Measurements from ENCODE around the gene ATP1B3.

The ATP1B3 gene

DNA sequence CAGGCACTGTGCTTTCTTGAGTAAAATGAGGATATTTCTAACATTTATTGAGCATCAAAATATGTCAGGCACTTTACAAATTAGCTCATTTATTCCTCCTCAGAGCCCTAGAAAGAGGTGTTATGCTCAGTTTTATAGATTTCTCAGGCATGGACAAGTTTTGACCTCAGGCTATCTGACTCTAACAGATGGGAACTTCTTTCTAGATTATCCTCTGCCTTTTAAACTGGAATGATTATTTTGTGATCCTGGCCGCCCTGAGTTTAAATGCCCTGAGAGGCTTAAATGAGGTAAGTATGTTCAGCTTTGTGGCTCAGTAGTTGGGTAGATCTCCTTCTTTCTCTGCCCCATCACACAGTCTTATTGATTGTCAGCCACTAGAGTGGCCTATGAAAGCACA is 32.3 kb upstream of the ATP1B3 start (continued):
- TF ChIP-seq ZNF571 (tag by site-specific recombination; IDR thresholded peaks at IDR 0.05) (no peak), ZNF112 (tag by site-specific recombination; IDR thresholded peaks at IDR 0.05) (no peak), ZNF837 (tag by site-specific recombination; IDR thresholded peaks at IDR 0.05) (no peak), ZNF629 (tag by site-specific recombination; IDR thresholded peaks at IDR 0.05) (no peak), ZNF248 (tag by site-specific recombination; IDR thresholded peaks at IDR 0.05) (no peak), ZNF501 (tag by site-specific recombination; IDR thresholded peaks at IDR 0.05) (no peak), ZBTB1 (tag by site-specific recombination; IDR thresholded peaks at IDR 0.05) (no peak), ZNF791 (tag by site-specific recombination; IDR thresholded peaks at IDR 0.05) (no peak), ZNF704 (tag by site-specific recombination; IDR thresholded peaks at IDR 0.05) (no peak)

DNA sequence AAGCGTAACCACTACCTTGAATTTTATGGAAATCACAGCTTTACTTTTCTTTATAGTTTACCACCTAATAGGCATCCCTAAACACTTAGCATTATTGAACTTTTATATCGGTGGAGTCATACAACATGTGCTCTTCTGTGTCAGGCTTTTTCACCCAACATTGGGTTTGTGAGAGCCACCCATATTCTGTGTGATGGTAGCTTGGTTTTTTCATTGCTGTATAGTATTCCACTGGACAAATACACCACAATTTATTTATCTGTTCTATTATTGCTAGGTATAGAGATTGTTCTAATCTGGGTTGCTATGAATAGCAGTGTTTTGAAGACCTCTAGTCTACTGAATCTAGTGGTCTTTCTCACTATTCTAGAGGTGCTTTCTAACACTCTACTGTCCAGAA is 31.6 kb upstream of the ATP1B3 start:
- H3K9me3 ChIP-seq (ENCODE audit: control insufficient read depth, insufficient read depth, low read depth, low read length) = no peaks in the 10 kb centered on the region
- no peaks in the 10 kb centered on the region for H3K4me1 ChIP-seq (ENCODE audit: control insufficient read depth, insufficient read depth, low read length)
- no peak overlapping the region for H3K27ac ChIP-seq (ENCODE audit: extremely low read depth, low read depth, low read length)
- H3K36me3 ChIP-seq (ENCODE audit: control insufficient read depth in 2 of 2, insufficient read depth in 1 of 2, low read length in 2 of 2) = no peaks in the 10 kb centered on the region
- no peak overlapping the region for H3K4me3 ChIP-seq (ENCODE audit: low read depth, low read length)
- TF ChIP-seq ZNF214 (tag by site-specific recombination; IDR thresholded peaks at IDR 0.05; ENCODE audit: borderline replicate concordance) (no peak), ZNF146 (tag by site-specific recombination; IDR thresholded peaks at IDR 0.05) (peak; percentile 23; the same call in 1 of the 2 replicates), ZNF580 (tag by site-specific recombination; IDR thresholded peaks at IDR 0.05) (peak; percentile 45; the same call in 1 of the 2 replicates), ZNF777 (tag by site-specific recombination; IDR thresholded peaks at IDR 0.05; ENCODE audit: borderline replicate concordance) (no peak)
- ChIA-PET CTCF (interaction anchor here (0.7 kb wide), 2 partner anchors 14 to 61 kb away, joined by 3 read pairs; no protein-coding TSS in a partner anchor), POLR2A (interaction anchor here (0.9 kb wide), 1 partner anchor 16 kb away, joined by 8 read pairs; no protein-coding TSS in a partner anchor)

DNA sequence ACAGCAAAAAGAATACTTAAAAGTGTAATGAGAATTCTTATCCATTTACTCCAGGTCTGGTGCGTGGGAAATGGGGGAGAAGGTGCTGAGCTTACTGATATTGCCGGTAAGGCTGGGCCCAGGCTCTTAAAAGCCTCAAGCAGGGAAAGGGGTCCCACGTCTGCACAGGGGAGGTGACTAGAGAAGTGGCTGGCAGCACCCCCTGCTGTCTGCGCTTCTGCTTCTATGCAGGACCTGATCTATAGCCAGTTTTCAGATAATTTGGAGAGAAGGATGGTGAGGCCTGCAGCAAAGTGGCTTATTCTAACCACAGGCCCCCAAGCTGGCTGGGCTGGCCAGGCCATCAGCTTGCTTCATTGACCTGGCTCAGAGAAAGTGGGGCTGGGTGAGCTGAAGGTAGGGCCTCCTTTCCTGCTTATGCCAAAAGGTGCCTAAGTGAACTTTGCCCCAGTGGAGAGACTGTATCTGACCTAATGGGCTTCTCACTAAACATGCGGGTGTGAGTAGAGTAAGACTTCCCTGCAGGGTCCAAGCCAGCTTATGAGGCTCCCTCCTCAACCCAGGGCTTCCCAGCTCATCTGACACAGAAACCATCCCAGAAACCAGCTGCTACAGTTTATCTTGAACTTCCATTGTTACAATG is 30.9 kb upstream of the ATP1B3 start:
- Histone ChIP-seq H3K4me1 (ENCODE audit: control insufficient read depth, insufficient read depth, low read length) (no peaks in the 10 kb centered on the region), H3K27ac (ENCODE audit: extremely low read depth, low read depth, low read length) (no peak overlapping the region), H3K36me3 (ENCODE audit: control insufficient read depth in 2 of 2, insufficient read depth in 1 of 2, low read length in 2 of 2) (no peaks in the 10 kb centered on the region), H3K9me3 (ENCODE audit: control insufficient read depth, insufficient read depth, low read depth, low read length) (no peaks in the 10 kb centered on the region), H3K4me3 (ENCODE audit: low read depth, low read length) (no peak overlapping the region)
- POLR2A ChIA-PET = no interaction called here
- CTCF ChIA-PET = interaction anchor here (0.7 kb wide), 1 partner anchor 13 kb away, joined by 3 read pairs; no protein-coding TSS in a partner anchor
- no peak for TF ChIP-seq ZFP41 (tag by site-specific recombination; IDR thresholded peaks at IDR 0.05; ENCODE audit: borderline replicate concordance)
- TF ChIP-seq ZNF654 (tag by site-specific recombination; IDR thresholded peaks at IDR 0.05; ENCODE audit: low read depth) = no peak
- TF ChIP-seq, protein P1, sequence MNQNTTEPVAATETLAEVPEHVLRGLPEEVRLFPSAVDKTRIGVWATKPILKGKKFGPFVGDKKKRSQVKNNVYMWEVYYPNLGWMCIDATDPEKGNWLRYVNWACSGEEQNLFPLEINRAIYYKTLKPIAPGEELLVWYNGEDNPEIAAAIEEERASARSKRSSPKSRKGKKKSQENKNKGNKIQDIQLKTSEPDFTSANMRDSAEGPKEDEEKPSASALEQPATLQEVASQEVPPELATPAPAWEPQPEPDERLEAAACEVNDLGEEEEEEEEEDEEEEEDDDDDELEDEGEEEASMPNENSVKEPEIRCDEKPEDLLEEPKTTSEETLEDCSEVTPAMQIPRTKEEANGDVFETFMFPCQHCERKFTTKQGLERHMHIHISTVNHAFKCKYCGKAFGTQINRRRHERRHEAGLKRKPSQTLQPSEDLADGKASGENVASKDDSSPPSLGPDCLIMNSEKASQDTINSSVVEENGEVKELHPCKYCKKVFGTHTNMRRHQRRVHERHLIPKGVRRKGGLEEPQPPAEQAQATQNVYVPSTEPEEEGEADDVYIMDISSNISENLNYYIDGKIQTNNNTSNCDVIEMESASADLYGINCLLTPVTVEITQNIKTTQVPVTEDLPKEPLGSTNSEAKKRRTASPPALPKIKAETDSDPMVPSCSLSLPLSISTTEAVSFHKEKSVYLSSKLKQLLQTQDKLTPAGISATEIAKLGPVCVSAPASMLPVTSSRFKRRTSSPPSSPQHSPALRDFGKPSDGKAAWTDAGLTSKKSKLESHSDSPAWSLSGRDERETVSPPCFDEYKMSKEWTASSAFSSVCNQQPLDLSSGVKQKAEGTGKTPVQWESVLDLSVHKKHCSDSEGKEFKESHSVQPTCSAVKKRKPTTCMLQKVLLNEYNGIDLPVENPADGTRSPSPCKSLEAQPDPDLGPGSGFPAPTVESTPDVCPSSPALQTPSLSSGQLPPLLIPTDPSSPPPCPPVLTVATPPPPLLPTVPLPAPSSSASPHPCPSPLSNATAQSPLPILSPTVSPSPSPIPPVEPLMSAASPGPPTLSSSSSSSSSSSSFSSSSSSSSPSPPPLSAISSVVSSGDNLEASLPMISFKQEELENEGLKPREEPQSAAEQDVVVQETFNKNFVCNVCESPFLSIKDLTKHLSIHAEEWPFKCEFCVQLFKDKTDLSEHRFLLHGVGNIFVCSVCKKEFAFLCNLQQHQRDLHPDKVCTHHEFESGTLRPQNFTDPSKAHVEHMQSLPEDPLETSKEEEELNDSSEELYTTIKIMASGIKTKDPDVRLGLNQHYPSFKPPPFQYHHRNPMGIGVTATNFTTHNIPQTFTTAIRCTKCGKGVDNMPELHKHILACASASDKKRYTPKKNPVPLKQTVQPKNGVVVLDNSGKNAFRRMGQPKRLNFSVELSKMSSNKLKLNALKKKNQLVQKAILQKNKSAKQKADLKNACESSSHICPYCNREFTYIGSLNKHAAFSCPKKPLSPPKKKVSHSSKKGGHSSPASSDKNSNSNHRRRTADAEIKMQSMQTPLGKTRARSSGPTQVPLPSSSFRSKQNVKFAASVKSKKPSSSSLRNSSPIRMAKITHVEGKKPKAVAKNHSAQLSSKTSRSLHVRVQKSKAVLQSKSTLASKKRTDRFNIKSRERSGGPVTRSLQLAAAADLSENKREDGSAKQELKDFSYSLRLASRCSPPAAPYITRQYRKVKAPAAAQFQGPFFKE (tag by site-specific recombination; IDR thresholded peaks at IDR 0.05; ENCODE audit: borderline replicate concordance) = no peak
- TF ChIP-seq MZF1 (tag by site-specific recombination; IDR thresholded peaks at IDR 0.05; ENCODE audit: borderline replicate concordance) = no peak
- TF ChIP-seq ZNF354C (tag by site-specific recombination; IDR thresholded peaks at IDR 0.05; ENCODE audit: borderline replicate concordance, low read depth) = no peak
- TF ChIP-seq ZSCAN16 (tag by site-specific recombination; IDR thresholded peaks at IDR 0.05) = no peak
- no peak for TF ChIP-seq ZNF248 (tag by site-specific recombination; IDR thresholded peaks at IDR 0.05)
- no peak for TF ChIP-seq ZNF544 (tag by site-specific recombination; IDR thresholded peaks at IDR 0.05)
- no peak for TF ChIP-seq ZNF777 (tag by site-specific recombination; IDR thresholded peaks at IDR 0.05; ENCODE audit: borderline replicate concordance)
- TF ChIP-seq ZNF629 (tag by site-specific recombination; IDR thresholded peaks at IDR 0.05) = no peak
- no peak for TF ChIP-seq ZBTB48 (tag by site-specific recombination; IDR thresholded peaks at IDR 0.05)
- TF ChIP-seq ZNF404 (tag by site-specific recombination; IDR thresholded peaks at IDR 0.05) = no peak
- TF ChIP-seq, protein P2, sequence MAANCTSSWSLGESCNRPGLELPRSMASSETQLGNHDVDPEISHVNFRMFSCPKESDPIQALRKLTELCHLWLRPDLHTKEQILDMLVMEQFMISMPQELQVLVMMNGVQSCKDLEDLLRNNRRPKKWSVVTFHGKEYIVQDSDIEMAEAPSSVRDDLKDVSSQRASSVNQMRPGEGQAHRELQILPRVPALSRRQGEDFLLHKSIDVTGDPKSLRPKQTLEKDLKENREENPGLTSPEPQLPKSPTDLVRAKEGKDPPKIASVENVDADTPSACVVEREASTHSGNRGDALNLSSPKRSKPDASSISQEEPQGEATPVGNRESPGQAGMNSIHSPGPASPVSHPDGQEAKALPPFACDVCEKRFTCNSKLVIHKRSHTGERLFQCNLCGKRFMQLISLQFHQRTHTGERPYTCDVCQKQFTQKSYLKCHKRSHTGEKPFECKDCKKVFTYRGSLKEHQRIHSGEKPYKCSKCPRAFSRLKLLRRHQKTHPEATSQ (tag by site-specific recombination; IDR thresholded peaks at IDR 0.05) = no peak
- no peak for TF ChIP-seq ZNF132 (tag by site-specific recombination; IDR thresholded peaks at IDR 0.05; ENCODE audit: borderline replicate concordance)
- no peak for TF ChIP-seq ZSCAN30 (tag by site-specific recombination; IDR thresholded peaks at IDR 0.05)
